GM18858 (cell line): Measurements from ENCODE around the gene ARHGEF3.

Source experiments
- ATAC-seq: cut with Tn5 transposase; IDR thresholded peaks from one replicate; pipeline ENCODE4 v1.9.1; 2021; ENCODE audit not compliant: unreplicated experiment

Gene ARHGEF3

GRCh38 chr3:56691165-56692000 lies 110.4 kb downstream of the ARHGEF3 start:
- ATAC-seq = no peak

GRCh38 chr3:56689303-56689702 lies 112.4 kb downstream of the ARHGEF3 start:
- no peak for ATAC-seq

- ATAC-seq = peak; percentile 76
Observed at GRCh38 chr3:56688191-56688590, 113.6 kb downstream of the ARHGEF3 start.

GRCh38 chr3:56684029-56684428 lies 117.7 kb downstream of the ARHGEF3 start:
- no peak for ATAC-seq

- peak; percentile 61 for ATAC-seq
Observed at GRCh38 chr3:56683122-56683817, 118.5 kb downstream of the ARHGEF3 start, which contains the start of gene TASOR. TSS of gene TASOR (minus strand) at chr3:56683265. CDS start at chr3:56683006, 259 bp downstream.

- peak; percentile 40 for ATAC-seq
Observed at GRCh38 chr3:56682462-56683121, 119.2 kb downstream of the ARHGEF3 start.

GRCh38 chr3:56681984-56682461 lies 119.7 kb downstream of the ARHGEF3 start:
- ATAC-seq = no peak

- ATAC-seq = no peak
Observed at GRCh38 chr3:56680054-56680580, 121.6 kb downstream of the ARHGEF3 start.
